HEK293T (cell line): Measurements from ENCODE around the gene DDX41.
"Not testable (repeated sequence)": the region's sequence is repeated elsewhere in the genome, so short reads cannot be mapped to it uniquely, and the experiment has no call there.

Source experiments
- CTCF ChIA-PET: fragments of 350-600 bp; formaldehyde crosslinking; extraction: SDS; loops from one replicate; lab custom pipeline; 2021; ENCODE audit warnings: antibody characterized with exemption, inconsistent platforms; lab: Yijun Ruan, JAX
- POLR2A ChIA-PET: fragments of 350-600 bp; formaldehyde crosslinking; extraction: SDS; loops from one replicate; lab custom pipeline; 2020; ENCODE audit warnings: antibody characterized with exemption, inconsistent platforms; lab: Yijun Ruan, JAX
- DNase-seq: peaks from one replicate; pipeline ENCODE4 v3.0.0; 2012; ENCODE audit warnings: mixed read lengths; ENCODE audit errors: extremely low spot score
- ARNT ChIP-seq: fragments of 450-650 bp; IDR thresholded peaks from 2 replicates; pipeline ENCODE4 v1.6.1; 2017; ENCODE audit warnings: mild to moderate bottlenecking
- BHLHE40 ChIP-seq: fragments of 450-650 bp; IDR thresholded peaks from 2 replicates; pipeline ENCODE4 v1.6.1; 2016; ENCODE audit warnings: mild to moderate bottlenecking, moderate library complexity, borderline replicate concordance
- CTBP1 ChIP-seq: fragments of 450-650 bp; IDR thresholded peaks from 2 replicates; pipeline ENCODE4 v1.6.1; 2016; ENCODE audit warnings: borderline replicate concordance
- ELF4 ChIP-seq: fragments of 450-650 bp; IDR thresholded peaks from 2 replicates; pipeline ENCODE4 v1.6.1; 2017; ENCODE audit warnings: antibody characterized with exemption
- FOXA1 ChIP-seq: fragments of 450-650 bp; IDR thresholded peaks from 2 replicates; pipeline ENCODE4 v1.6.1; 2016; ENCODE audit warnings: mild to moderate bottlenecking
- FOXK2 ChIP-seq: fragments of 450-650 bp; IDR thresholded peaks from 2 replicates; pipeline ENCODE4 v1.6.1; 2016; ENCODE audit warnings: mild to moderate bottlenecking
- FOXM1 ChIP-seq: fragments of 450-650 bp; IDR thresholded peaks from 2 replicates; pipeline ENCODE4 v1.6.1; 2017; ENCODE audit warnings: mild to moderate bottlenecking, borderline replicate concordance
- HDGF ChIP-seq: fragments of 450-650 bp; IDR thresholded peaks from 2 replicates; pipeline ENCODE4 v1.6.1; 2017; ENCODE audit warnings: antibody characterized with exemption, borderline replicate concordance
- L3MBTL2 ChIP-seq: fragments of 450-650 bp; conservative IDR thresholded peaks from 2 replicates; pipeline ENCODE4 v1.6.1; 2016; ENCODE audit warnings: mild to moderate bottlenecking
- LEF1 ChIP-seq: fragments of 450-650 bp; IDR thresholded peaks from 2 replicates; pipeline ENCODE4 v1.6.1; 2017; ENCODE audit warnings: mild to moderate bottlenecking, borderline replicate concordance
- NFRKB ChIP-seq: fragments of 450-650 bp; IDR thresholded peaks from 2 replicates; pipeline ENCODE4 v1.6.1; 2016; ENCODE audit warnings: mild to moderate bottlenecking, moderate library complexity
- PKNOX1 ChIP-seq: fragments of 450-650 bp; IDR thresholded peaks from 2 replicates; pipeline ENCODE4 v1.6.1; 2016
- SP1 ChIP-seq: fragments of 450-650 bp; IDR thresholded peaks from 2 replicates; pipeline ENCODE4 v1.6.1; 2017
- SUZ12 ChIP-seq: fragments of 450-650 bp; IDR thresholded peaks from 2 replicates; pipeline ENCODE4 v1.6.1; 2016; ENCODE audit warnings: mild to moderate bottlenecking
- TARDBP ChIP-seq: fragments of 450-650 bp; IDR thresholded peaks from 2 replicates; pipeline ENCODE4 v1.6.1; 2016
- ZNF384 ChIP-seq: fragments of 450-650 bp; IDR thresholded peaks from 2 replicates; pipeline ENCODE4 v1.6.1; 2016

Gene DDX41

GRCh38 chr5:177487975-177488374 is 28.8 kb downstream of the DDX41 start:
- ChIA-PET CTCF (interaction anchor here (1.5 kb wide), 1 partner anchor 13 kb away, joined by 6 read pairs; no protein-coding TSS in a partner anchor), POLR2A (interaction anchor here (0.7 to 0.9 kb wide), 3 partner anchors 9 to 12 kb away, joined by 3 read pairs; no protein-coding TSS in a partner anchor)
- no peak for DNase-seq
- no peak for TF ChIP-seq PKNOX1
- TF ChIP-seq ARNT = no peak
- no peak for TF ChIP-seq FOXA1
- TF ChIP-seq LEF1 = no peak
- TF ChIP-seq TARDBP = no peak
- TF ChIP-seq HDGF = no peak
- no peak for TF ChIP-seq FOXK2
- TF ChIP-seq SUZ12 = no peak
- TF ChIP-seq ELF4 = no peak
- no peak for TF ChIP-seq SP1
- TF ChIP-seq BHLHE40 = no peak

- no peak for DNase-seq
- no peak for TF ChIP-seq L3MBTL2
- no peak for TF ChIP-seq FOXM1
- no peak for TF ChIP-seq LEF1
- TF ChIP-seq SP1 = no peak
- CTCF ChIA-PET = interaction anchor here (1.3 kb wide), 1 partner anchor 14 kb away, joined by 5 read pairs; no protein-coding TSS in a partner anchor
- POLR2A ChIA-PET = no interaction called here
These were observed 29.6 kb downstream of the DDX41 start for GRCh38 chr5:177487144-177487543.

DNA sequence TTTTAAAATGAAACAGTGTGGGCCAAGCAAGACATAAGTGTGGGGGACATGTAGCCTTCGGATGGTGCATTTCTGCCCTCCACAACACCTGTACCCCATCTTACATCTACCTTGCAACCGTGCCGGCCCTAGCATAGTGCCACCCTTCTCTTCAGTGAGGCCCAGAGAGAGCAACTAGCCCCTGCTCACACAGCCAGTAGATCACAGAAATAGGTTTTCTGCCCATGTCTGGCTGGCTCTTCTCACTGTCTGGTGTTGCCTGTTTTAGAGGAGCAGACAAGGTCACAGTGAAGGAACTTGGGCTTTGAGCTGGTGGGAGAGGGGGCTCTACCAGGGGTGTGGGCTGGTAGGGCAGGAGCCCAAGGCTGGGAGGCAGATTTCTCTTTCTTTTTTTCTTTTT is 30.5 kb downstream of the DDX41 start:
- TF ChIP-seq ELF4 (no peak), SUZ12 (no peak), NFRKB (no peak), FOXM1 (no peak), FOXA1 (no peak), PKNOX1 (no peak), BHLHE40 (no peak), FOXK2 (no peak), ARNT (no peak), CTBP1 (no peak), L3MBTL2 (no peak), HDGF (no peak), TARDBP (no peak), SP1 (no peak), LEF1 (no peak), ZNF384 (no peak)
- POLR2A ChIA-PET = no interaction called here
- DNase-seq = no peak
- CTCF ChIA-PET = interaction anchor here (1.3 kb wide), 1 partner anchor 15 kb away, joined by 5 read pairs; no protein-coding TSS in a partner anchor

DNA sequence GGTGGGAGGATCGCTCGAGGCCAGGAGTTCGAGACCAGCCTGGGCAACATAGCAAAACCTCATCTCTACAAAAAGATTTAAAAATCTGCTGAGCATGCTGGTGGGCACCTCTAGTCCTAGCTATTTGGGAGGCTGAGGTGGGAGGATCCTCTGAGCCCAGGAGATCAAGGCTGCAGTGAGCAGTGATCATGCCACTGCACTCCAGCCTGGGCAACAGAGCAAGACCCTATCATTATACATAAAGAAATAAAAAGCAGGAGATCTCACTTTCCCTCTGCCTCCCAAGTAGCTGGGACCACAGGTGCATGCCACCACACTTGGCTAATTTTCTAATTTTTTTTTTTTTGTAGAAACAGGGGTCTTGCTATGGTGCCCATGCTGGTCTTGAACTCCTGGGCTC is 31.0 kb downstream of the DDX41 start:
- CTCF ChIA-PET, DNase-seq: not testable (repeated sequence)
- POLR2A ChIA-PET = interaction anchor here (1.1 kb wide), 1 partner anchor 10 kb away, joined by 3 read pairs; no protein-coding TSS in a partner anchor

DNA sequence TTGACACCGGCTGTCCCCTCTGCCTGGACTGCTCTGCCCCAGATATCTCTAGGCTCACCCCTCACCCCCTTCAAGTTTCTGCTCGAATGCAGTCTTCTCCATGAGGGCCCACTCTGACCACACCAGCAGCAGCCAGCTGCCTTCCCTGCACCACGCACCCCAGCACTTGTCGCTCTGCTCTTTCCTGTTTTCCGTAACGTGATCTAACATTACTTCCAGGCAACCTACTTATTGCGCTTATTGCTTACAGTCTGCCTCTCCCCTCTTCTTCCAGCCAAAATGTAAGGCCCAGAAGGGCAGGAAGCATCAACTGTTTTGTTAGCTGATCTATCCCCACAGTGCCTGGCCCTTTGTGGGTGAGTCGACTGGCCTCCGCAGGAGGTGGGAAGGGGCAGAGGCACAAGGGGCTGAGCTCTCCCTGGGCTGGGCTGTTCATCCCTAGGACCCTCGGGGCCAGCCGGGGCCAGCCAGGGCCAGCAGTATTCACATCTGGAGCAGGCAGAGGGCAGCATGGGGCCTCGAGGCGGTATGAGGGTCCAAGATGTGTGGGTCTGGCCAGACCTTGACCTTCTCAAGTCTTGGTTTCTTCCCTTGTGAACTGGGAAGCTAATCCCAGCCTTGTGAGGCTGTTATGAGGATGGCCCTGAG is 31.7 kb downstream of the DDX41 start:
- DNase-seq = no peak
- CTCF ChIA-PET = no interaction called here
- no peak for TF ChIP-seq FOXK2
- TF ChIP-seq SUZ12 = no peak
- no peak for TF ChIP-seq NFRKB
- no peak for TF ChIP-seq FOXA1
- no peak for TF ChIP-seq SP1
- no peak for TF ChIP-seq TARDBP
- no peak for TF ChIP-seq CTBP1
- POLR2A ChIA-PET = interaction anchor here (1.1 kb wide), 1 partner anchor 10 kb away, joined by 3 read pairs; no protein-coding TSS in a partner anchor

- CTCF ChIA-PET = no interaction called here
- DNase-seq = no peak
These were observed 32.5 kb downstream of the DDX41 start for GRCh38 chr5:177483994-177484901.

DNA sequence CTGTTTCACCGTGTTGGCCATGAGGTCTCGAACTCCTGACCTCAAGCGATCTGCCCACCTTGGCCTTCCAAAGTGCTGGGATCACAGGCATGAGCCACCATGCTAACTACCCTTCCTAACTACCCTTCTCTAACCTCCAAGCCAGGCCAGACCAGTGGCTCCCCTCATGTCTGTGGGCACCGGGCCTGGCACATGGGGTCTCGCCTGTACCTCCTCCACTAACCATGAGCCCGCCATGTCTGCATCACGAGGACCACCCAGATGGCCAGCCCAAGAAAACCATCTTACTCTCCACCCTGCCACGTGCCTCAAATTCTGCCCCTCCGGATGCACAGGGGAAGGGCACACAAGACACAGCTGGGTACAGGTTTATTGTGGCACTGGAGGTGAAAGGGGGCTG is 33.7 kb downstream of the DDX41 start:
- TF ChIP-seq LEF1 (no peak), L3MBTL2 (no peak), PKNOX1 (no peak), TARDBP (no peak), ARNT (no peak), CTBP1 (no peak), FOXM1 (no peak), SUZ12 (no peak), FOXA1 (no peak), SP1 (no peak), ELF4 (no peak)
- ChIA-PET CTCF (no interaction called here), POLR2A (no interaction called here)
- DNase-seq = no peak

More at GRCh38 chr5:177483994-177484901, 32.5 kb downstream of the DDX41 start:
- POLR2A ChIA-PET = no interaction called here
- TF ChIP-seq BHLHE40 (no peak), FOXA1 (no peak), ZNF384 (no peak), SUZ12 (no peak)
